Measurements from ENCODE around the gene KIF19. TPM values are rescaled to one million over a fixed set of nuclear protein-coding genes. Genes with fewer than 3 reads are reported as not detected.

Gene KIF19
- polyA plus RNA-seq (not detected in 3 replicates), polyA minus RNA-seq (not detected in 3 replicates)
- not detected for polyA plus RNA-seq (2011; ENCODE audit: low read depth)
- polyA plus RNA-seq (2011; cell fraction: cytosol; rRNA removed) = not detected in 2 replicates
- not detected in 2 replicates for polyA plus RNA-seq (2011; cell fraction: nucleus; rRNA removed)
- polyA plus RNA-seq (2012; ENCODE audit: low replicate concordance) = not detected in 2 replicates
- polyA minus RNA-seq (2011; cell fraction: cytosol; rRNA and poly(A)+ RNA removed) = not detected
- not detected in 2 replicates for polyA minus RNA-seq (2011; cell fraction: nucleus; rRNA and poly(A)+ RNA removed)

GRCh38 chr17:74325743-74326379 is at the start of gene KIF19:
TSS of gene KIF19 (plus strand) at chr17:74326226. CDS start at chr17:74326350, 124 bp downstream.
- dilution Hi-C loops (cut with MboI; ENCODE audit: extremely low pct_ligation_motif_present, low sequenced_read_pairs) = no loop called here
- DNase-seq (ENCODE audit: low read depth, low spot score) = no peak
- H3K9me1 ChIP-seq (ENCODE audit: control insufficient read depth, extremely low read depth, insufficient read depth, low read length) = no peaks in the 10 kb centered on the region
- peak within 1 kb of the TSS; percentile 60 for H3K4me2 ChIP-seq (ENCODE audit: control insufficient read depth, extremely low read depth, insufficient read depth, low read depth, low read length)
- H3K9me3 ChIP-seq (ENCODE audit: control insufficient read depth, low read depth, low read length) = no peaks in the 10 kb centered on the region
- peak; percentile 32 for TF ChIP-seq EZH2 (IDR thresholded peaks at IDR 0.05; ENCODE audit: low read length)
- no peak for TF ChIP-seq CTCF (optimal IDR thresholded peaks at IDR 0.05 in 1 of 3, IDR thresholded peaks at IDR 0.05 in 1 of 3, conservative IDR thresholded peaks at IDR 0.05 in 1 of 3; ENCODE audit: extremely low read depth in 1 of 3, insufficient read depth in 2 of 3, low read length in 3 of 3)
- no peak within 1 kb of the TSS for H3K9ac ChIP-seq (ENCODE audit: control insufficient read depth, extremely low read depth, insufficient read depth, low read length)
- H3K4me3 ChIP-seq (ENCODE audit: control insufficient read depth in 2 of 3, extremely low read depth in 1 of 3, insufficient read depth in 2 of 3, low read depth in 1 of 3, low read length in 3 of 3) = peak within 1 kb of the TSS in 2 of 3 experiments; percentile 8 to 18
- H3K79me2 ChIP-seq (ENCODE audit: control insufficient read depth, insufficient read depth, low read length) = no peaks in the 10 kb centered on the region
- H2AFZ ChIP-seq (ENCODE audit: control insufficient read depth, low read length) = no peak within 1 kb of the TSS
- no peaks in the 10 kb centered on the region for H3K36me3 ChIP-seq (ENCODE audit: control insufficient read depth in 2 of 2, extremely low read depth in 1 of 2, insufficient read depth in 2 of 2, low read length in 2 of 2)
- FAIRE-seq = no peak
- no peak within 1 kb of the TSS for H3K27ac ChIP-seq (ENCODE audit: control insufficient read depth, insufficient read depth, low read length)
- no peaks in the 10 kb centered on the region for H4K20me1 ChIP-seq (ENCODE audit: control insufficient read depth, extremely low read depth, insufficient read depth, low read length)
- peaks cover 32% of the 10 kb centered on the region for H3K27me3 ChIP-seq (ENCODE audit: control insufficient read depth, extremely low read depth, insufficient read depth, low read length)
- no peaks in the 10 kb centered on the region for H3K4me1 ChIP-seq (ENCODE audit: control insufficient read depth, extremely low read depth, insufficient read depth, low read length)

GRCh38 chr17:74276541-74277009 is 49.5 kb upstream of the KIF19 start:
- FAIRE-seq = no peak
- Histone ChIP-seq H3K79me2 (ENCODE audit: control insufficient read depth, insufficient read depth, low read length) (no peaks in the 10 kb centered on the region), H3K9ac (ENCODE audit: control insufficient read depth, extremely low read depth, insufficient read depth, low read length) (no peak overlapping the region), H3K27me3 (ENCODE audit: control insufficient read depth, extremely low read depth, insufficient read depth, low read length) (peaks cover 40% of the 10 kb centered on the region), H3K9me3 (ENCODE audit: control insufficient read depth, low read depth, low read length) (no peaks in the 10 kb centered on the region), H3K9me1 (ENCODE audit: control insufficient read depth, extremely low read depth, insufficient read depth, low read length) (no peaks in the 10 kb centered on the region), H3K36me3 (ENCODE audit: control insufficient read depth in 2 of 2, extremely low read depth in 1 of 2, insufficient read depth in 2 of 2, low read length in 2 of 2) (no peaks in the 10 kb centered on the region), H3K4me1 (ENCODE audit: control insufficient read depth, extremely low read depth, insufficient read depth, low read length) (no peaks in the 10 kb centered on the region), H2AFZ (ENCODE audit: control insufficient read depth, low read length) (no peak overlapping the region), H4K20me1 (ENCODE audit: control insufficient read depth, extremely low read depth, insufficient read depth, low read length) (no peaks in the 10 kb centered on the region), H3K27ac (ENCODE audit: control insufficient read depth, insufficient read depth, low read length) (no peak overlapping the region), H3K4me3 (ENCODE audit: control insufficient read depth in 2 of 3, extremely low read depth in 1 of 3, insufficient read depth in 2 of 3, low read depth in 1 of 3, low read length in 3 of 3) (no peak overlapping the region), H3K4me2 (ENCODE audit: control insufficient read depth, extremely low read depth, insufficient read depth, low read depth, low read length) (no peak overlapping the region)
- DNase-seq (ENCODE audit: low read depth, low spot score) = no peak
- no peak for TF ChIP-seq CTCF (optimal IDR thresholded peaks at IDR 0.05 in 1 of 3, IDR thresholded peaks at IDR 0.05 in 1 of 3, conservative IDR thresholded peaks at IDR 0.05 in 1 of 3; ENCODE audit: extremely low read depth in 1 of 3, insufficient read depth in 2 of 3, low read length in 3 of 3)
- no peak for TF ChIP-seq EZH2 (IDR thresholded peaks at IDR 0.05; ENCODE audit: low read length)
- dilution Hi-C loops (cut with MboI; ENCODE audit: extremely low pct_ligation_motif_present, low sequenced_read_pairs) = no loop called here
